Measurements from ENCODE around the gene MAPK8IP3.

DNA sequence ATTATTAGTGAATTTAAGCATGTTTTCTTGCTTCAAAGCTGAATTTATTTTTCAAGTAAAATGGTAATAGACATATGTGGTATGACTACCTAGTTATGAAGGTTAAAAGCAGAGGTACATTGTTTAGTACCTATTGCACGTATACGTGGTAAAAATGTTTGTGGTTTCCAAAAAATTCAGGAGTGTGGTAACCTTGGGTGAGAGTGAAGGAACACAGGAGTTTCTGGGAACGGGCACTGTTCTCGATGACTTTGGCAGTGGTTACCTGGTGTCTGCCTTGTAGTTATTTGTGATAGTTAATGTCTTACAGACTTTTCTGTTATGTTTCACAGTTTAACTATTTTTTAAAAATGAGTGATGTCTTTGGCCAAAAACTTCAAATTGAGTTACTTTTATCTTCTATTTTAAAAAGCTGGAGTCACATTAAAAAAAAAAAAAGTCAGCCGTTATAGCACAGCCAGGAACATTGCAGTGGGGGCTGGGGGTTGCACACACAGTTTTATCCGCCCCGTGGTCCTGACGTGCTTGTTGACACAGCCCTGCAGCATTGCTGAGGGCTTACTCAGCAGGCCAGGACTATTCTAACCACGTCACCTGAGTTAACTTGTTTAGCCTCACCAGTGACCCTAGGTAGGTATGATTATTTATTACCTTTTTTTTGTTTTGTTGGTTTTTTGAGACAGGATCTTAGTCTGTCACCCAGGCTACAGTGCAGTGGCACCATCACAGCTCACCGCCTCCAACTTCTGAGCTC, 17.0 kb upstream of the MAPK8IP3 start:
- TF ChIP-seq EZH2 (IDR thresholded peaks at IDR 0.05; ENCODE audit: low read length, unreplicated experiment) (no peak), EZH2phosphoT487 (IDR thresholded peaks at IDR 0.05; ENCODE audit: borderline replicate concordance, low read length) (no peak)
